GM19025 (cell line): ENCODE measurements around the gene PFKP.

ENCODE experiments used
- ATAC-seq: cut with Tn5 transposase; IDR thresholded peaks from one replicate; pipeline ENCODE4 v1.9.1; 2021; ENCODE audit warnings: mild to moderate bottlenecking, low read depth, moderate library complexity; ENCODE audit not compliant: unreplicated experiment

The PFKP gene

DNA sequence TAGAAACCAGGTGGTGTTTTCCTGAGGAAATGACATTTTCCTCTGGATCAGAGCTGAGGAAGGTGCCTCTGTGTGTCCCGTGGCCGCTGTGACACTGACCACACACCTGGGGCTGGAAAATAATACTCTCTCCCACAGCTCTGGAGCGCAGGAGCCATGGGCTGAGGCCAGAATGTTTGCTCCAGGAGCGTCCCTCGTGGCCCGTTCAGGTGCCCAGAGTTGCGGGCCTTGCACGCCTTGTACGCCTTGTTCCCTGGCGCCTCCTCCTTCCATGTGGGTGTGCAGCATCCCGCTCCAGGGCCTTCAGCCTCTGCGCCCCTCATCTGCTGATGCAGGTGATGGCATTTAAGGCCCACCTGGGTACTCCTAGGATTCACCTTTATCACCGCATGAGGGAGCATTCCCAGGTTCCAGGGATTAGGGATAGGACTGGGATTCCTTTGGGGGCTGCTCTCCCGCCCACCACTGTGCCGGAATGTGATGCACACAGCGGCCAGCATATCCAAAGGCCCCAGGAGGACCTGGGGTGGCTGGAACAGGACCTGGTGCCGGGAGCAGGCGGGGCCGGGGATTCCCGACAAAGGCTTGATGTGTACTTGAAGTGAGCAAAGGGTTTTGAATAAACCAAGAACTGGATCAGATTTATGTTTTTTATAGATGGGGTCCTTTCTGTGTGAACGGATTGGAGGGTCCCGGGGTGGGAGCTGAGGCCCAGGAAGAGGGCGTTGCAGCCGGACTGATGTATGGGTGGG is 61.2 kb downstream of the PFKP start:
- no peak for ATAC-seq

- ATAC-seq = no peak
Observed at GRCh38 chr10:3129581-3130340, 62.4 kb downstream of the PFKP start.

DNA sequence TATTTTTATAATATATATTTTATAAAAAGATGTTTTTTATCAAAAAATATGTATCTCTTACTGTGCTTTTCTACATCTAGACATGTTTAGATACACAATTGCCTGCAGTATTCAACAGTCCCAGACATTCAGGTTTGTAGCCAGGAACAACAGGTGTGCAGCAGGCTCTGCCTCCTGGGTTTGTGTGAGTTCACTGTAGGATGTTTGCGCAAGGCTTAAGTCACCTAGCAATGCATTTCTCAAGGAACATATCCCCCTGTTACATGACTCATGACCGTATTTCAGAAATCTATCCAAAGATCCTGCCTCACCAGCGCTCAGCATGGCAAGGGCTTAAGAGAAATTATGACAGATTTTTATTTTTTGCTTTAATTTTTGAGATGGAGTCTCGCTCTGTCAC is 63.8 kb downstream of the PFKP start:
- no peak for ATAC-seq

GRCh38 chr10:3132036-3133025 is 65.0 kb downstream of the PFKP start:
- ATAC-seq = no peak

- no peak for ATAC-seq
Observed at GRCh38 chr10:3133948-3134347, 66.6 kb downstream of the PFKP start.

- no peak for ATAC-seq
Observed at GRCh38 chr10:3135006-3135405, 67.7 kb downstream of the PFKP start.

DNA sequence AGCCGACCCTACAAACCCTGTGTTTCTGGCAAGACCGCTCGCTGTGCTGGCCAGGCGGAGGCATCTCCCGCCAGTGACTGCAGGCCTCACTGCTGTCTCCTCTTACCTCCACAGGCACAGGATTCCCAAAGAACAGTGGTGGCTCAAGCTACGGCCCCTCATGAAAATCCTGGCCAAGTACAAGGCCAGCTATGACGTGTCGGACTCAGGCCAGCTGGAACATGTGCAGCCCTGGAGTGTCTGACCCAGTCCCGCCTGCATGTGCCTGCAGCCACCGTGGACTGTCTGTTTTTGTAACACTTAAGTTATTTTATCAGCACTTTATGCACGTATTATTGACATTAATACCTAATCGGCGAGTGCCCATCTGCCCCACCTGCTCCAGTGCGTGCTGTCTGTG is 69.0 kb downstream of the PFKP start:
- ATAC-seq = no peak

- ATAC-seq = no peak
Observed at GRCh38 chr10:3136763-3137611, 69.6 kb downstream of the PFKP start.

DNA sequence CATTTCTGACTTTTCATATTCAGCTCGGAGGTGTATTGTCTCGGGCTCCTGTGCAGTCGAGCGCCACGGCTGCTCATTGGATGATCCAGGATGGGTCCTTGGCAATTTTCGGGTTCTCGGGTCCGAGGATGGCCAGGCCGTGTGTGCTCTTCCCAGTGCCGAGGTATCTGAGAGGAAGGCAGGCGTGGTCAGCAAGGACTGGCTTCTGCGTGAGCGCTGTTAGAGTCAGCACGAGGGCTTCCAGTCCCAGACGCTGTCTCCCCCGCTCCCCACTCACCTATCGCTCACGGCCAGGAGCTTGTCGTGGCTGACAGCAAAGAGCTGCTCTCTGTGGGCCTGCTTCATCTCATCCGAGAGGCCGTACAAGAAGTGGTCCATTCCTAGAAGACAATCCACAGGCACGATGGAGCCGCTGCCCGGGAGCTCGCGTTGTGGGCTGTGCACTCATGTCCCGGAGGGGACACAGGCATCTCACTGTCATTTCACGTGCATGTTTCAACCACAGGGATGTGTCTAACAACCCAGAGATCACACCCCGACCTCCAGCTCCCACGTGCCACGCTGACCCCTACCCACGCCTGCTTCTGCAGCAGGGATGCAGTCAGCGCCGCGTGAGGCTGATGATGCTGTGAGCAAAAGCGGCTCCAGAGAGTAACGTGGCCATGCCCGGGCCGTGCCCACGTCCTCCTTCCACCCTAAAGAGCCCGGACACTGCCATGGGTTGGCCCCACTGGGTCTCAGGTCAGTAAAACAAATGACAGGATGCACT is 70.8 kb downstream of the PFKP start:
- no peak for ATAC-seq

DNA sequence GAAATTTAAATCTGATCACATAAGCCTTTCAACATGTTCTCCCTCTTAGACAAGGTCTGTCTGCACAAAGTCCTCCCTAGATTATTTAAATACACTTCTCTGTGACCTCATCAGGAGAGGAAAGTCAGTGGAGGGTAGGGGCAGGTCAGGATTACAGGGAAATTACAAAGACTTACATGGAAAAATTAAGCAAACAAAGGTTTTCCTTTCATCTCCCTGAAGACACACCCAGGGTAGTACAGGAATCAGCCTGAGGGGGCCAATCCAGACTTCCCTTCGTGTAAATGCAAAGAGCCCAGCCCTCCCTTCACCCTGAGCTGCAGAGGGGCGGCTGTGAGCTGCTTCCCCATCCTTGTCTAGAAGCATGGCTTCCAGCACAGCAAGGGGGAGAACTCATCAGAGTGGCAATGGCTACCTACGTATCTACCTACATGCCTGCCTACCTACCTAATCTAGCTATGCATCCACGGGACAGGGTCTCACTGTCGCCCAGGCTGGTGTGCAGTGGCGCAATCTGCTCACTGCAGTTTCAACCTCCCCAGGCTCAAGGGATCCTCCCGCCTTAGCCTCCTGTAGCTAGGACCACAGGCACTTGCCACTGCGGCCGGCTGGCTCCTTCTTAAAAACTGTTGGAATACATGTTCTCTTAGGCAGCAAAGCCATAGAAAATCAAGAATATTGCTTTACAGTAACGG is 72.0 kb downstream of the PFKP start:
- no peak for ATAC-seq

- ATAC-seq = no peak
Observed at GRCh38 chr10:3140280-3140679, 72.9 kb downstream of the PFKP start.

DNA sequence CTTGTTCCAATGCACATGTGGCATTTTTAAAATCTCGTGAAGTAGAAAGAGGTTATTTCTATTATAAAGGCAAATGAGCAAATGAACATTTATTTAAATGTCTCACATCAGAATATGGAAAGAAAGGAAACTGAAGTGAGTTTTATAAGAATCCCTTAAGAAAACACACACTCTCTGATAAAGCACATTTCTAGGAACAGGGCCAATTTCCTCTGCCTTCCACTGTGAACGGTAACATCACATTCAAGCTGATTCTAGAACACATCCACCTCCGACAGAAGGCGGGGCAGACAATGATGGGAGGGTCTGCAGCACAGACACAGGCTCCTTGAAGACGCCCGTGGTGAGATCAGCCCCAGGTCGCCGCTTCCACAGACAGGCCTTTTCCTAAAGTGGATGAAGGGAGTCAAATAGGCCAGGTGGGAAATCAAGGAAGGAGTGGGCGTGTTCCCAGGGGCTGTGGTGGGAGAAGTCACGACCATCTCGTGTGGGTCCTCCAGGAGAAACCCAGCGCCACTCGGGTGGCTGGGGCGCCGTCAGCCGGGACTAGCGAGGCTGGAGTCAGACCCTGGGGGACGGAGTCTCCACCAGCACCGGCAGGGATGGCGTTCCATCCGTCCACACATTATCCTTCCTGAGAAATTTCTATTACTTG is 74.1 kb downstream of the PFKP start:
- no peak for ATAC-seq

DNA sequence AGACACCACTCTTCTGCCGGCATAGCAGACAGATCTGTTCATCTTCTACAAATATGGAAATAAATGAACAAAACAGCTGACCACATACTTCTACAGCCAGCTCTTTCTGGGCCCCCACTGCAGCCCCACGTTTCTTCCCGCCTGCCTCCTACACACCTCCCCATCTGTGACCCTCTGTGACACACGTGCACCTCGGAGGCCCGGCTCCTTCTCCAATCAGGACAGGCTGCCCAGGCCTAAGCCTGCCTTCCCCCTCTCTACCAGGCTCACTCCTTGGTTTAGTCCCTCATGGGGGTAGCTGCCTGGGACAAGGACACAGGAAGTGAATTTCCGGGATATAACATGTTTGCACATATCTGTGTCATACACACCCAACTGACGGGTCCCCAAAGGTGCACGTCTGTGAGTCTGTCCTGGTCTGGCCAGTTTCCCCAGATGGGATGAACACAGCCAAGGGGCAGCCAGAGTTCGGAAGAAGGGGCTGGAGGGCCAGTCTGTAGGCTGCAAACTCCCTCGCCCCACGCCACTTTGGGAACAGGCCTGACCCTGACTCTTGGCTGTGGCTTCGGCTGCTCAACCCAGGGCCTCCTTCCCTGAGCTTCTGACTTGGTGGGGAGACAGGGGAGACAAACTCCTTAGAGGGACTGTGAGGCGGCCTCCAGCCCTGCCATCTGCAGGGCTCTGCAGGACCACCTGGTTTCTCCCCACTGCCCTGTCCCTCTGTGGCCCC is 75.0 kb downstream of the PFKP start:
- ATAC-seq = no peak

DNA sequence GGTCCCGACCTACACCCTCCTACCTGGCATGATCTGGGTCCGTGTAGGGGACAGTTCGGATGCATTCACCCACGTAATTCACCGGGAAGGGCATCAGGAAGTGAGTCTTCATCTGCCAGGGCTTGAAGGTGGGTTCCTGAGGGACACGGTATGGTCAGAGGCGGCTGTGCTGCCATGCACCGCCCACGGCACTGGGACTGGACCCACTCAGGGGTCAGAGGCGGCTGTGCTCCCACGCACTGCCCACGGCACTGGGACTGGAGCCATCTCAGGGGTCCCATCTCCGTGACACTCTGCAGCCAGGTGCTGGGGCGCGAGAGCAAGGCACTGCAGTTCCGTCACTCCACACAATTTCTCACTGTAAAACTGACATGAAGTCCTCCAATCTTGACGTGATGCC is 76.0 kb downstream of the PFKP start:
- no peak for ATAC-seq

GRCh38 chr10:3143791-3144434 is 76.6 kb downstream of the PFKP start:
- ATAC-seq = no peak

- ATAC-seq = no peak
Observed at GRCh38 chr10:3145366-3145765, 78.0 kb downstream of the PFKP start.

- ATAC-seq = no peak
Observed at GRCh38 chr10:3146289-3146688, 78.9 kb downstream of the PFKP start.
